H1 (cell line): ENCODE measurements around the gene ROM1. TPM values are rescaled to one million over a fixed set of nuclear protein-coding genes. Genes with fewer than 3 reads are reported as not detected.

Experiments
- CTCF ChIA-PET: fragments of 300-600 bp; sonication (Branson Sonifier 250); formaldehyde crosslinking; loops from one replicate; lab custom pipeline; 2021; ENCODE audit not compliant: partially characterized antibody; lab: Charles Lee
- POLR2A ChIA-PET: fragments of 300-600 bp; sonication (Branson Sonifier 250); formaldehyde crosslinking; loops from one replicate; lab custom pipeline; 2021; ENCODE audit warnings: inconsistent platforms; ENCODE audit not compliant: partially characterized antibody; lab: Charles Lee
- DNase-seq, 2 experiments: peaks; one replicate each; pipeline versions ENCODE4 v3.0.0 to v3.0.0-alpha.2; 2010 to 2022; ENCODE audit warnings: low spot score in 2 of 2, low read depth in 1 of 2, mixed read lengths in 1 of 2
- FAIRE-seq: peaks from 2 replicates; lab custom pipeline; 2011; peaks lifted over from hg19 to GRCh38; lab: Jason Lieb, UNC
- H2AFZ ChIP-seq: 2 replicates; pipeline ENCODE4 v1.8.1; 2012; ENCODE audit warnings: low read length, inconsistent platforms
- H2AK5ac ChIP-seq: 2 replicates; pipeline ENCODE4 v1.6.1; 2013; ENCODE audit warnings: low read depth, low read length
- H2BK120ac ChIP-seq: replicated peaks from 2 replicates; pipeline ENCODE3; 2013; ENCODE audit warnings: low read depth, low read length, inconsistent platforms
- H2BK12ac ChIP-seq: 2 replicates; pipeline ENCODE4 v1.6.1; 2013; ENCODE audit warnings: low read depth, low read length
- H2BK15ac ChIP-seq: 2 replicates; pipeline ENCODE4 v1.6.1; 2013; ENCODE audit warnings: low read length
- H2BK20ac ChIP-seq: 2 replicates; pipeline ENCODE4 v1.6.1; 2013; ENCODE audit warnings: low read length
- H2BK5ac ChIP-seq: 2 replicates; pipeline ENCODE4 v1.6.1; 2013; ENCODE audit warnings: low read depth, low read length
- H3K14ac ChIP-seq: 2 replicates; pipeline ENCODE4 v1.6.1; 2013; ENCODE audit warnings: inconsistent platforms; ENCODE audit not compliant: insufficient read length
- H3K18ac ChIP-seq: 2 replicates; pipeline ENCODE4 v1.6.1; 2013; ENCODE audit warnings: low read length; ENCODE audit errors: extremely low read depth
- H3K23ac ChIP-seq: 2 replicates; pipeline ENCODE4 v1.6.1; 2013; ENCODE audit warnings: inconsistent platforms; ENCODE audit not compliant: insufficient read length
- H3K23me2 ChIP-seq: 2 replicates; pipeline ENCODE4 v1.6.1; 2013; ENCODE audit warnings: low read depth, low read length
- H3K27ac ChIP-seq: 2 replicates; pipeline ENCODE4 v1.6.1; 2011; ENCODE audit warnings: low read depth, low read length, inconsistent platforms
- H3K27me3 ChIP-seq, 4 experiments: replicated peaks in 1 of 4; 1 replicate in 1 of 4; 2 replicates in 3 of 4; pipeline versions ENCODE4 v1.6.1 to v1.8.1; 2011 to 2013; ENCODE audit warnings: low read length in 3 of 4, mild to moderate bottlenecking in 3 of 4, inconsistent platforms in 2 of 4, mixed read lengths in 2 of 4, moderate library complexity in 1 of 4; ENCODE audit not compliant: control insufficient read depth in 3 of 4, insufficient read depth in 3 of 4; ENCODE audit errors: extremely low read depth in 1 of 4
- H3K36me3 ChIP-seq, 4 experiments: 2 replicates each; pipeline versions ENCODE4 v1.6.1 to v1.8.1; 2011 to 2013; ENCODE audit warnings: mild to moderate bottlenecking in 4 of 4, low read length in 3 of 4, moderate library complexity in 2 of 4, control low read depth in 1 of 4, inconsistent platforms in 1 of 4; ENCODE audit not compliant: insufficient read depth in 4 of 4, control insufficient read depth in 2 of 4
- H3K4ac ChIP-seq: replicated peaks from 2 replicates; pipeline ENCODE3; 2013; ENCODE audit warnings: low read length, low read depth, mixed read lengths, inconsistent platforms; ENCODE audit not compliant: insufficient read length
- H3K4me1 ChIP-seq, 4 experiments: replicated peaks in 1 of 4; 1 replicate in 1 of 4; 2 replicates in 3 of 4; pipeline versions ENCODE4 v1.6.1 to v1.8.1; 2011 to 2013; ENCODE audit warnings: low read length in 3 of 4, inconsistent platforms in 2 of 4, mixed read lengths in 1 of 4; ENCODE audit not compliant: insufficient read depth in 4 of 4, control insufficient read depth in 3 of 4
- H3K4me2 ChIP-seq, 2 experiments: 2 replicates each; pipeline versions ENCODE4 v1.6.1 to v1.8.1; 2011 to 2013; ENCODE audit warnings: low read depth in 2 of 2, low read length in 2 of 2, control low read depth in 1 of 2, inconsistent platforms in 1 of 2, mild to moderate bottlenecking in 1 of 2; ENCODE audit not compliant: insufficient read depth in 1 of 2
- H3K4me3 ChIP-seq, 4 experiments: fragments of 200-600, 300-600 bp in 1 of 4; sonication (generic), shearing (Covaris generic), sonication (Bioruptor Twin) in 1 of 4; 2 replicates each; pipeline versions ENCODE4 v1.5.1 to v1.8.1; 2011 to 2016; ENCODE audit warnings: low read length in 4 of 4, low read depth in 3 of 4, control low read depth in 2 of 4, inconsistent platforms in 2 of 4, mild to moderate bottlenecking in 2 of 4, mixed read lengths in 1 of 4, moderate library complexity in 1 of 4; ENCODE audit not compliant: insufficient read depth in 2 of 4; ENCODE audit errors: extremely low read depth in 1 of 4
- H3K56ac ChIP-seq: replicated peaks from 2 replicates; pipeline ENCODE3; 2013; ENCODE audit warnings: low read depth, mild to moderate bottlenecking, mixed read lengths, low read length, inconsistent platforms; ENCODE audit not compliant: insufficient read length
- H3K79me1 ChIP-seq: 2 replicates; pipeline ENCODE4 v1.6.1; 2013; ENCODE audit warnings: low read depth, low read length, control low read depth
- H3K79me2 ChIP-seq, 2 experiments: 2 replicates each; pipeline versions ENCODE4 v1.6.1 to v1.8.1; 2012 to 2013; ENCODE audit warnings: low read length in 2 of 2, mild to moderate bottlenecking in 2 of 2, inconsistent platforms in 1 of 2; ENCODE audit not compliant: insufficient read depth in 2 of 2, control insufficient read depth in 1 of 2
- H3K9ac ChIP-seq, 4 experiments: replicated peaks in 1 of 4; 1 replicate in 1 of 4; 2 replicates in 3 of 4; pipeline versions ENCODE4 v1.6.1 to v1.8.1; 2011 to 2013; ENCODE audit warnings: low read depth in 3 of 4, low read length in 3 of 4, control low read depth in 2 of 4, mild to moderate bottlenecking in 2 of 4, moderate library complexity in 2 of 4, inconsistent platforms in 1 of 4; ENCODE audit errors: extremely low read depth in 1 of 4
- H3K9me3 ChIP-seq, 2 experiments: 2 replicates each; pipeline versions ENCODE4 v1.6.1 to v1.8.1; 2012 to 2013; ENCODE audit warnings: mild to moderate bottlenecking in 2 of 2, moderate library complexity in 2 of 2, control low read depth in 1 of 2, inconsistent platforms in 1 of 2, low read depth in 1 of 2, low read length in 1 of 2, mixed read lengths in 1 of 2; ENCODE audit not compliant: insufficient read depth in 2 of 2
- H4K20me1 ChIP-seq, 2 experiments: replicated peaks in 1 of 2; 2 replicates each; pipeline versions ENCODE3 to v1.8.1; 2011 to 2013; ENCODE audit warnings: inconsistent platforms in 2 of 2, low read length in 2 of 2, mild to moderate bottlenecking in 1 of 2; ENCODE audit not compliant: insufficient read depth in 2 of 2, control insufficient read depth in 1 of 2
- H4K5ac ChIP-seq: 2 replicates; pipeline ENCODE4 v1.6.1; 2013; ENCODE audit warnings: low read length, low read depth, mixed read lengths, inconsistent platforms; ENCODE audit not compliant: insufficient read length
- H4K8ac ChIP-seq: 2 replicates; pipeline ENCODE4 v1.8.0; 2013; ENCODE audit warnings: mild to moderate bottlenecking, moderate library complexity, low read length, inconsistent platforms; ENCODE audit not compliant: insufficient read depth; ENCODE audit errors: extremely low read depth
- H4K91ac ChIP-seq: replicated peaks from 2 replicates; pipeline ENCODE3; 2013; ENCODE audit warnings: low read length, mixed read lengths, inconsistent platforms; ENCODE audit not compliant: insufficient read length
- EZH2 ChIP-seq: fragments of 200-600 bp; sonication (generic); IDR thresholded peaks from 2 replicates; pipeline ENCODE4 v1.7.1; 2012; ENCODE audit warnings: low read depth, mild to moderate bottlenecking, moderate library complexity, low read length, inconsistent platforms; ENCODE audit not compliant: severe bottlenecking
- RFX5 ChIP-seq: IDR thresholded peaks from 2 replicates; pipeline ENCODE4 v1.6.1; 2011; ENCODE audit warnings: low read depth, low read length, improper control_type of control experiment, borderline replicate concordance
- WGBS, 2 experiments: shearing (Covaris generic) in 1 of 2; methylation state at CpG; one replicate each; pipeline versions ENCODE4 v1.1.6 to v1.1.7; 2013 to 2015; ENCODE audit warnings: low lambda C conversion rate in 2 of 2, mixed read lengths in 2 of 2, inconsistent platforms in 1 of 2, low coverage in 1 of 2, missing lambda C conversion rate in 1 of 2; ENCODE audit not compliant: insufficient replicate concordance in 2 of 2, insufficient coverage in 1 of 2, insufficient read length in 1 of 2; ENCODE audit errors: extremely low coverage in 1 of 2, missing lambda C conversion rate in 1 of 2; 5-methylcytosine and 5-hydroxymethylcytosine counted together
- polyA plus RNA-seq, 7 experiments: library from polyadenylated mRNA; depleted of rRNA in 3 of 7; stranded (reverse) in 5 of 7; unstranded in 2 of 7; fragments of >200 nt in 5 of 7; fragments of 200-250 nt in 2 of 7; gene quantifications; 1 replicate in 5 of 7; 2 replicates in 1 of 7; 4 replicates in 1 of 7; pipeline versions ENCODE4 v1.2.1 to v1.2.3, GENCODE V29; 2011 to 2013; ENCODE audit warnings: missing spikeins in 2 of 7, mixed read lengths in 2 of 7
- total RNA-seq: library from RNA; stranded (reverse); fragmentation: NEBNext Ultra II Directional; extraction: Animal tissue kit (Norgen Biotek cat#: 25700); gene quantifications from 2 replicates; pipeline ENCODE4 v1.2.1, GENCODE V29; 2021

ROM1 gene
- total and polyA plus RNA-seq, 2 of the 8 experiments (the other 6 are each of a cell fraction or from before 2014, with no cell fraction given), result 0.86 to 2.2 TPM

GRCh38 chr11:62648967-62649364, 35.9 kb downstream of the ROM1 start:
- H3K14ac ChIP-seq, result no peak overlapping the region
- H3K79me1 ChIP-seq, result peaks cover 10% of the 10 kb centered on the region
- H4K20me1 ChIP-seq, result peaks cover 3 to 23% of the 10 kb centered on the region in 2 experiments
- H4K5ac ChIP-seq, result no peak overlapping the region
- H3K4me1 ChIP-seq, result no peaks in the 10 kb centered on the region; a peak in 2 of 7 replicates
- H3K23ac ChIP-seq, result no peak overlapping the region
- FAIRE-seq (no peak), DNase-seq (no peak)
- H3K4me3 ChIP-seq, result no peak overlapping the region
- peaks cover 15 to 45% of the 10 kb centered on the region in 2 experiments for H3K79me2 ChIP-seq
- H3K27me3 ChIP-seq, result no peaks in the 10 kb centered on the region
- H2BK120ac ChIP-seq, result no peak overlapping the region
- no peak overlapping the region for H2BK12ac ChIP-seq
- H3K9ac ChIP-seq, result no peak overlapping the region
- H3K36me3 ChIP-seq, result peaks cover 0 to 22% (median 7%) of the 10 kb centered on the region in 4 experiments; a peak in 5 of 8 replicates
- no peak overlapping the region for H2BK5ac ChIP-seq
- no peak overlapping the region for H3K4me2 ChIP-seq
- H2BK15ac ChIP-seq, result no peak overlapping the region
- H2AFZ ChIP-seq, result no peak overlapping the region
- no peaks in the 10 kb centered on the region for H3K9me3 ChIP-seq
- no peak overlapping the region for H4K8ac ChIP-seq
- H3K4ac ChIP-seq, result no peak overlapping the region
- no peak overlapping the region for H4K91ac ChIP-seq
- H3K56ac ChIP-seq, result no peak overlapping the region
- no peak overlapping the region for H3K27ac ChIP-seq
- CTCF ChIA-PET, result interaction anchor here (0.7 to 3.2 kb wide), 11 partner anchors 15 to 541 kb away, joined by 3 to 14 read pairs (median 4); partner anchors contain the start of gene LRRN4CL
- peaks cover 8% of the 10 kb centered on the region for H3K23me2 ChIP-seq
- no peak overlapping the region for H3K18ac ChIP-seq
- WGBS, 2 experiments, result 93% methylated on average over 10 of the region's 11 CpGs; no CpG with 5 or more reads in 1 of the 2 experiments
- POLR2A ChIA-PET, result interaction anchor here (0.6 to 50.4 kb wide), 11 partner anchors 8 to 850 kb away, joined by 3 to 2041 read pairs (median 4); partner anchors contain the start of genes B3GAT3, BSCL2, C11orf98 and CSKMT
- no peak overlapping the region for H2AK5ac ChIP-seq
- no peak overlapping the region for H2BK20ac ChIP-seq
- TF ChIP-seq EZH2, result no peak
- no peak for TF ChIP-seq RFX5
